Fibroblast of lung (primary cell): Measurements from ENCODE around the gene AKR1C2. TPM values are rescaled to one million over a fixed set of nuclear protein-coding genes. Genes with fewer than 3 reads are reported as not detected.

ENCODE experiments used
- DNase-seq, 2 donors: peaks; one replicate each; pipeline versions ENCODE4 v3.0.0 to v3.0.0-alpha.2; 2010; ENCODE audit warnings: low read depth in 2 of 2
- H2AFZ ChIP-seq: 2 replicates; pipeline ENCODE4 v1.5.1; 2012; ENCODE audit warnings: low read length, control low read depth, inconsistent platforms
- H3K27ac ChIP-seq: 2 replicates; pipeline ENCODE4 v1.5.1; 2011; ENCODE audit warnings: low read length, control low read depth; ENCODE audit not compliant: insufficient read depth
- H3K27me3 ChIP-seq: 2 replicates; pipeline ENCODE4 v1.5.1; 2011; ENCODE audit warnings: mild to moderate bottlenecking, low read length; ENCODE audit not compliant: control insufficient read depth, insufficient read depth
- H3K36me3 ChIP-seq: 2 replicates; pipeline ENCODE4 v1.5.1; 2011; ENCODE audit warnings: low read length; ENCODE audit not compliant: control insufficient read depth, insufficient read depth
- H3K4me1 ChIP-seq: 2 replicates; pipeline ENCODE4 v1.5.1; 2011; ENCODE audit warnings: low read length; ENCODE audit not compliant: control insufficient read depth, insufficient read depth; ENCODE audit errors: extremely low read depth
- H3K4me2 ChIP-seq: 2 replicates; pipeline ENCODE4 v1.5.1; 2011; ENCODE audit warnings: low read length, control low read depth; ENCODE audit not compliant: insufficient read depth; ENCODE audit errors: extremely low read depth
- H3K4me3 ChIP-seq, 4 experiments: fragments of 200-600 bp in 1 of 4; sonication (generic) in 1 of 4; replicated peaks in 1 of 4; 2 replicates each; pipeline ENCODE4 v1.5.1; 2011 to 2016; ENCODE audit warnings: low read length in 4 of 4, low read depth in 3 of 4, mild to moderate bottlenecking in 3 of 4, control low read depth in 2 of 4, inconsistent platforms in 1 of 4, mixed read lengths in 1 of 4; ENCODE audit not compliant: insufficient read depth in 1 of 4; ENCODE audit errors: control extremely low read depth in 1 of 4
- H3K79me2 ChIP-seq: 2 replicates; pipeline ENCODE4 v1.5.1; 2012; ENCODE audit warnings: mild to moderate bottlenecking, low read length, inconsistent platforms; ENCODE audit not compliant: control insufficient read depth, insufficient read depth
- H3K9ac ChIP-seq: 2 replicates; pipeline ENCODE4 v1.5.1; 2011; ENCODE audit warnings: mild to moderate bottlenecking, low read length, control low read depth; ENCODE audit not compliant: insufficient read depth
- H3K9me3 ChIP-seq: 2 replicates; pipeline ENCODE4 v1.5.1; 2012; ENCODE audit warnings: low read depth, low read length; ENCODE audit not compliant: control insufficient read depth, insufficient read depth
- H4K20me1 ChIP-seq: 2 replicates; pipeline ENCODE4 v1.5.1; 2011; ENCODE audit warnings: low read length; ENCODE audit not compliant: control insufficient read depth, insufficient read depth; ENCODE audit errors: extremely low read depth
- EZH2 ChIP-seq: IDR thresholded peaks from 2 replicates; pipeline ENCODE4 v1.5.1; 2012; ENCODE audit warnings: low read length, control low read depth, mild to moderate bottlenecking; ENCODE audit errors: missing control alignments
- polyA plus RNA-seq, 2 donors: library from polyadenylated mRNA; depleted of rRNA in 1 of 2; stranded (reverse) in 1 of 2; unstranded in 1 of 2; fragments of >200 nt; gene quantifications; 2 replicates each; pipeline ENCODE4 v1.2.1, GENCODE V29; 2011 to 2012; ENCODE audit warnings: missing spikeins in 1 of 2
- total RNA-seq: library from RNA; depleted of rRNA; stranded (reverse); fragments of >200 nt; gene quantifications from 2 replicates; pipeline ENCODE4 v1.2.1, GENCODE V29; 2014
- TF ChIP-seq, protein P1 (sequence below), 2 donors: IDR thresholded peaks in 1 of 2; conservative IDR thresholded peaks in 1 of 2; 1 replicate in 1 of 2; 2 replicates in 1 of 2; pipeline ENCODE4 v1.5.1; 2011 to 2012; ENCODE audit warnings: low read length in 2 of 2, control low read depth in 1 of 2, inconsistent platforms in 1 of 2, low read depth in 1 of 2, mild to moderate bottlenecking in 1 of 2

The AKR1C2 gene
- total and polyA plus RNA-seq, 2 donors (not counting 1 experiment from before 2014, with no cell fraction given) = 10.6 to 14.6 TPM

DNA sequence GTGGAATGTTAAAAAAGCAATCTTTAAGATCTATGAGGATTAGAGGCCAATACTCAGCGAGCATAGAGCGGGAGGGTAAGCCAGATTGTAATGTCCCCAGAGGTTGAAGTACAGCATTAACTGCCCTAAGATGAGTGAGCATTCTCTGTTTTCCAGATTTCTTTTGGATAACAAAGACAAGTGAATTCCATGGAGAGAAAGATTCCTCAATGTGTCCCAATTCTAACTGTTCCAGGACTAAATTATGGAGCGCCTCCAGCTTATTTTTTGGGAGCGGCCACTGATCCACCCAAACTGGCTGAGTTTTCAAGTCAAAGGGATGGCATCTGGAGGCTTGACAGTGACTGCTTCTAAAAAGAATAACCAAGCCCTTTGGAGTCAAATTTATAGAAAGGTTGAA, 39.3 kb upstream of the AKR1C2 start:
- H3K4me3 ChIP-seq = no peak overlapping the region
- no peaks in the 10 kb centered on the region for H3K27me3 ChIP-seq
- no peak for DNase-seq
- no peak overlapping the region for H3K27ac ChIP-seq
- H3K4me2 ChIP-seq = no peak overlapping the region
- no peaks in the 10 kb centered on the region for H4K20me1 ChIP-seq
- H2AFZ ChIP-seq = no peak overlapping the region
- no peaks in the 10 kb centered on the region for H3K9me3 ChIP-seq
- no peak for TF ChIP-seq EZH2
- TF ChIP-seq, protein P1, sequence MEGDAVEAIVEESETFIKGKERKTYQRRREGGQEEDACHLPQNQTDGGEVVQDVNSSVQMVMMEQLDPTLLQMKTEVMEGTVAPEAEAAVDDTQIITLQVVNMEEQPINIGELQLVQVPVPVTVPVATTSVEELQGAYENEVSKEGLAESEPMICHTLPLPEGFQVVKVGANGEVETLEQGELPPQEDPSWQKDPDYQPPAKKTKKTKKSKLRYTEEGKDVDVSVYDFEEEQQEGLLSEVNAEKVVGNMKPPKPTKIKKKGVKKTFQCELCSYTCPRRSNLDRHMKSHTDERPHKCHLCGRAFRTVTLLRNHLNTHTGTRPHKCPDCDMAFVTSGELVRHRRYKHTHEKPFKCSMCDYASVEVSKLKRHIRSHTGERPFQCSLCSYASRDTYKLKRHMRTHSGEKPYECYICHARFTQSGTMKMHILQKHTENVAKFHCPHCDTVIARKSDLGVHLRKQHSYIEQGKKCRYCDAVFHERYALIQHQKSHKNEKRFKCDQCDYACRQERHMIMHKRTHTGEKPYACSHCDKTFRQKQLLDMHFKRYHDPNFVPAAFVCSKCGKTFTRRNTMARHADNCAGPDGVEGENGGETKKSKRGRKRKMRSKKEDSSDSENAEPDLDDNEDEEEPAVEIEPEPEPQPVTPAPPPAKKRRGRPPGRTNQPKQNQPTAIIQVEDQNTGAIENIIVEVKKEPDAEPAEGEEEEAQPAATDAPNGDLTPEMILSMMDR (conservative IDR thresholded peaks at IDR 0.05 in 1 of 2, IDR thresholded peaks at IDR 0.05 in 1 of 2; ENCODE audit: low read depth in 1 of 2, low read length in 2 of 2) = no peak
- H3K36me3 ChIP-seq = no peaks in the 10 kb centered on the region
- H3K79me2 ChIP-seq = no peaks in the 10 kb centered on the region
- no peaks in the 10 kb centered on the region for H3K4me1 ChIP-seq
- no peak overlapping the region for H3K9ac ChIP-seq

DNA sequence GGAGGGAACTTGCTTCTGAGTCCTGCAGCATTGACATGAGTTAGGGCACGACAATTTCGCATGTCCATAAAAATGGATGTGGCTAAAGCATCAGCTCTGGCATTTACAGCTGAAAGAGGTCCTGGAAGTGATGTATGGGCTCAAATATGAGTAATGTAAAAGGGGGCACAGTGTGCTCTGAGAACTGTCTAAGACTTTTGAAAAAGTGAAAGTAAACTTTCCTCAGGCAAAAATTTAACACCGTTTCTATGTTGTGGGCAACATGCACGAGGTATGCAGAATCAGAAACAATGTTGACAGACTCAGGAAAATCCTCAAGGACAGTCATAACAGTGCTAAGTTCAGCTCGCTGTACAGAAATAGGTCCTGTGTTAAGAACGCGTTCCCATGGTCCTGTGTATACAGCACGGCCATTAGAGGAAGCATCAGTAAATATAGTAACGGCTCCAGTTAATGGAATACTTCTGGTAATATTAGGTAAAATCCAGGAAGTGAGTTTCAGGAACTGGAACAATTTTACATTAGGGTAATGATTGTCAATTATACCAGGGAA, 37.9 kb upstream of the AKR1C2 start:
- Histone ChIP-seq H3K4me2 (no peak overlapping the region), H3K4me3 (no peak overlapping the region), H3K27me3 (no peaks in the 10 kb centered on the region), H3K79me2 (no peaks in the 10 kb centered on the region), H3K9ac (no peak overlapping the region), H3K9me3 (no peaks in the 10 kb centered on the region), H3K4me1 (no peaks in the 10 kb centered on the region), H2AFZ (peak overlapping the region; percentile 30), H3K27ac (no peak overlapping the region), H3K36me3 (no peaks in the 10 kb centered on the region), H4K20me1 (no peaks in the 10 kb centered on the region)
- TF ChIP-seq, protein P1 (conservative IDR thresholded peaks at IDR 0.05 in 1 of 2, IDR thresholded peaks at IDR 0.05 in 1 of 2; ENCODE audit: low read depth in 1 of 2, low read length in 2 of 2) = no peak
- no peak for TF ChIP-seq EZH2
- DNase-seq = no peak

DNA sequence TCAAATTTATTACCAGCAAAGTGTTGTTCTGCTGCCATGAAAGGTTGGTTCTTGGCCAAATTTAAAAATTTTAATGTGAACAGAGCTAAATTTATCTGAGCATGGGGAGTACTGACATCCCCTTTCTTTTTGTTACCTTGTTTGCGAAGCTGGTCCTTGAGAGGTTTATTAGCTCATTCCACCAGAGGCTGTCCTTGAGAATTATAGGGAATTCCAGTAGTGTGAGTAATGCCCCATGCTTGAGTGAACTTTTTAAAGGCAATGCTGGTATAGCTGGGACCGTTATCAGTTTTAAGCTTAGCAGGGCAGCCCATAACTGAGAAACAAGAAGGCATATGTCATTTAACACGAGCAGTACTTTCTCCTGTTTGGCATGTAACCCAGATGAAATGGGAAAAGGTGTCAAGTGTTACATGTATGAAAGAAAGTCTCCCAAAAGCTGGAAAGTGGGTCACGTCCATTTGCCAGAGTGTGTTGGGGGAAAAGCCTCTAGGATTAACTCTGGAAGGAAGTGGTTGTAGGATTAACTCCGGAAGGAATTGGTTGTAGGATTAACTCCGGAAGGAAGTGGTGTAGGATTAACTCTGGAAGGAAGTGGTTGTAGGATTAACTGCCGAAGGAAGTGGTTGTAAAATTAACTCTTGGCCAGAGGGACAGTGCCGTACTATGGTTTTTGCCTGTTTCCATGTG, 37.3 kb upstream of the AKR1C2 start:
- Histone ChIP-seq H2AFZ (no peak overlapping the region), H3K27me3 (no peaks in the 10 kb centered on the region), H3K4me2 (no peak overlapping the region), H3K79me2 (no peaks in the 10 kb centered on the region), H3K36me3 (no peaks in the 10 kb centered on the region), H3K4me1 (no peaks in the 10 kb centered on the region), H3K27ac (no peak overlapping the region), H4K20me1 (no peaks in the 10 kb centered on the region), H3K9me3 (no peaks in the 10 kb centered on the region), H3K4me3 (no peak overlapping the region), H3K9ac (no peak overlapping the region)
- DNase-seq = peak in 1 of 2 donors; percentile 55
- TF ChIP-seq, protein P1 (conservative IDR thresholded peaks at IDR 0.05 in 1 of 2, IDR thresholded peaks at IDR 0.05 in 1 of 2; ENCODE audit: low read depth in 1 of 2, low read length in 2 of 2) = no peak
- no peak for TF ChIP-seq EZH2
